IMR-90 (cell line): ENCODE results near the gene ZNF366. TPM values are rescaled to one million over a fixed set of nuclear protein-coding genes. Genes with fewer than 3 reads are reported as not detected.

Experiments used
- ATAC-seq: fragments of 200-7000 bp; cut with Tn5 transposase; 2 replicates; pipeline ENCODE4 v1.9.1; 2020; ENCODE audit warnings: low read depth, mild to moderate bottlenecking, moderate library complexity
- BruUV-seq: library from RNA; stranded (reverse); fragments of 400-500 nt; replicated peaks from 2 replicates; lab custom pipeline; 2021; lab: Mats Ljungman, UMichigan
- CTCF ChIA-PET: fragments of 300-600 bp; formaldehyde crosslinking; extraction: SDS; loops from one replicate; lab custom pipeline; 2021; ENCODE audit warnings: antibody characterized with exemption; lab: Yijun Ruan, JAX
- POLR2A ChIA-PET: fragments of 300-600 bp; sonication (Branson Sonifier 250); formaldehyde crosslinking; loops from one replicate; lab custom pipeline; 2022; ENCODE audit warnings: antibody characterized with exemption; ENCODE audit not compliant: unreplicated experiment; lab: Charles Lee
- DNase-seq: peaks from one replicate; pipeline ENCODE4 v3.0.0; 2013
- H2AFZ ChIP-seq: replicated peaks from 2 replicates; pipeline ENCODE3; 2013; ENCODE audit warnings: low read length, mild to moderate bottlenecking; ENCODE audit not compliant: poor library complexity
- H2AK5ac ChIP-seq: 2 replicates; pipeline ENCODE4 v1.6.1; 2013; ENCODE audit warnings: low read depth, low read length, inconsistent platforms
- H2AK9ac ChIP-seq: replicated peaks from 2 replicates; pipeline ENCODE3; 2013; ENCODE audit warnings: mild to moderate bottlenecking, low read depth, low read length, moderate library complexity; ENCODE audit not compliant: poor library complexity
- H2BK120ac ChIP-seq: 2 replicates; pipeline ENCODE4 v1.6.1; 2013; ENCODE audit warnings: low read depth, low read length, inconsistent platforms
- H2BK15ac ChIP-seq: 3 replicates; pipeline ENCODE4 v1.6.1; 2013; ENCODE audit warnings: low read depth, low read length, inconsistent platforms
- H2BK20ac ChIP-seq: 2 replicates; pipeline ENCODE4 v1.6.1; 2013; ENCODE audit warnings: low read depth, mild to moderate bottlenecking, inconsistent platforms, low read length, moderate library complexity
- H2BK5ac ChIP-seq: 2 replicates; pipeline ENCODE4 v1.6.1; 2013; ENCODE audit warnings: mild to moderate bottlenecking, low read depth, low read length, inconsistent platforms; ENCODE audit not compliant: poor library complexity, severe bottlenecking
- H3K14ac ChIP-seq: replicated peaks from 2 replicates; pipeline ENCODE4 v1.6.1; 2013; ENCODE audit warnings: low read depth, low read length, inconsistent platforms
- H3K18ac ChIP-seq: 2 replicates; pipeline ENCODE4 v1.6.1; 2013; ENCODE audit warnings: low read depth, low read length, control low read depth
- H3K23ac ChIP-seq: 2 replicates; pipeline ENCODE4 v1.6.1; 2013; ENCODE audit warnings: low read depth, low read length, inconsistent platforms
- H3K27ac ChIP-seq: 2 replicates; pipeline ENCODE4 v1.5.1; 2013; ENCODE audit warnings: mild to moderate bottlenecking, control low read depth, low read length; ENCODE audit not compliant: insufficient read depth
- H3K27me3 ChIP-seq: 2 replicates; pipeline ENCODE4 v1.6.1; 2013; ENCODE audit warnings: low read length; ENCODE audit not compliant: control insufficient read depth, insufficient read depth
- H3K36me3 ChIP-seq: 2 replicates; pipeline ENCODE4 v1.6.1; 2013; ENCODE audit warnings: low read length, mixed read lengths; ENCODE audit not compliant: control insufficient read depth, insufficient read depth
- H3K4ac ChIP-seq: 2 replicates; pipeline ENCODE4 v1.6.1; 2013; ENCODE audit warnings: low read depth, low read length, inconsistent platforms
- H3K4me1 ChIP-seq: 2 replicates; pipeline ENCODE4 v1.6.1; 2013; ENCODE audit warnings: low read length, mixed read lengths; ENCODE audit not compliant: control insufficient read depth, insufficient read depth
- H3K4me2 ChIP-seq: 2 replicates; pipeline ENCODE4 v1.6.1; 2013; ENCODE audit warnings: low read depth, mild to moderate bottlenecking, control low read depth, low read length, moderate library complexity
- H3K4me3 ChIP-seq: 2 replicates; pipeline ENCODE4 v1.5.1; 2013; ENCODE audit warnings: low read depth, mild to moderate bottlenecking, control low read depth, low read length, moderate library complexity; ENCODE audit not compliant: insufficient read depth
- H3K56ac ChIP-seq: 2 replicates; pipeline ENCODE4 v1.6.1; 2013; ENCODE audit warnings: low read length, inconsistent platforms; ENCODE audit not compliant: insufficient read depth; ENCODE audit errors: extremely low read depth
- H3K79me1 ChIP-seq, 2 experiments: 2 replicates each; pipeline ENCODE4 v1.6.1; 2013; ENCODE audit warnings: low read length in 2 of 2, inconsistent platforms in 1 of 2, low read depth in 1 of 2
- H3K9ac ChIP-seq: 2 replicates; pipeline ENCODE4 v1.6.1; 2013; ENCODE audit warnings: low read depth, low read length, control low read depth
- H3K9me1 ChIP-seq: 2 replicates; pipeline ENCODE4 v1.6.1; 2013; ENCODE audit warnings: low read length, inconsistent platforms; ENCODE audit not compliant: insufficient read depth
- H3K9me3 ChIP-seq: 2 replicates; pipeline ENCODE4 v1.6.1; 2013; ENCODE audit warnings: low read length; ENCODE audit not compliant: control insufficient read depth, insufficient read depth
- H4K20me1 ChIP-seq: 2 replicates; pipeline ENCODE4 v1.6.1; 2013; ENCODE audit warnings: low read length, inconsistent platforms; ENCODE audit not compliant: insufficient read depth
- H4K5ac ChIP-seq: 2 replicates; pipeline ENCODE4 v1.6.1; 2013; ENCODE audit warnings: mild to moderate bottlenecking, low read depth, low read length, control low read depth
- H4K8ac ChIP-seq, 2 experiments: 2 replicates each; pipeline ENCODE4 v1.6.1; 2013; ENCODE audit warnings: low read depth in 2 of 2, low read length in 2 of 2, control low read depth in 1 of 2, inconsistent platforms in 1 of 2
- H4K91ac ChIP-seq: 2 replicates; pipeline ENCODE4 v1.6.1; 2013; ENCODE audit warnings: low read depth, low read length, inconsistent platforms; ENCODE audit not compliant: insufficient read depth
- BHLHE40 ChIP-seq: fragments of 150-350 bp; IDR thresholded peaks from 2 replicates; pipeline ENCODE4 v1.6.1; 2016; ENCODE audit warnings: mild to moderate bottlenecking, low read depth, low read length
- CEBPB ChIP-seq: IDR thresholded peaks from 2 replicates; pipeline ENCODE4 v1.6.1; 2012; ENCODE audit warnings: low read depth, low read length, improper control_type of control experiment
- CHD1 ChIP-seq: IDR thresholded peaks from 2 replicates; pipeline ENCODE4 v1.6.1; 2012; ENCODE audit warnings: low read depth, low read length, improper control_type of control experiment
- FOS ChIP-seq: fragments of 150-350 bp; IDR thresholded peaks from 2 replicates; pipeline ENCODE4 v1.6.1; 2016; ENCODE audit warnings: low read depth, low read length
- MXI1 ChIP-seq: IDR thresholded peaks from 2 replicates; pipeline ENCODE4 v1.6.1; 2012; ENCODE audit warnings: low read depth, mild to moderate bottlenecking, low read length, moderate library complexity, borderline replicate concordance
- NFE2L2 ChIP-seq: fragments of 150-350 bp; IDR thresholded peaks from 2 replicates; pipeline ENCODE4 v1.6.1; 2016; ENCODE audit warnings: low read depth, mild to moderate bottlenecking, low read length
- WGBS, 2 experiments: methylation state at CpG; one replicate each; pipeline versions ENCODE4 v1.1.5 to v1.1.7; 2013; ENCODE audit warnings: missing lambda C conversion rate in 2 of 2; ENCODE audit not compliant: insufficient read length in 1 of 2; ENCODE audit errors: extremely low coverage in 2 of 2; 5-methylcytosine and 5-hydroxymethylcytosine counted together
- dilution Hi-C: fragments of 300-500 bp; cut with HindIII; formaldehyde crosslinking; loops from one replicate; pipeline ENCODE4 v1.14.3; 2018; ENCODE audit warnings: low sequenced_read_pairs; ENCODE audit not compliant: unreplicated experiment
- in situ Hi-C: fragments of 300-500 bp; cut with MboI; formaldehyde crosslinking; loops from 3 replicates; pipeline ENCODE4 v1.14.3; 2019; ENCODE audit warnings: low sequenced_read_pairs, inconsistent platforms, mixed read lengths
- intact Hi-C: fragments of 100-400 bp; cut with micrococcal nuclease; formaldehyde crosslinking; loops from 2 replicates; pipeline ENCODE4 v1.10.0; 2022
- polyA plus RNA-seq, 3 experiments: library from polyadenylated mRNA; depleted of rRNA; stranded (reverse); fragments of >200 nt; gene quantifications; 2 replicates each; pipeline ENCODE4 v1.2.3, GENCODE V29; 2012; ENCODE audit warnings: low replicate concordance in 1 of 3
- total RNA-seq: library from RNA; depleted of rRNA; stranded (reverse); fragments of >200 nt; gene quantifications from 2 replicates; pipeline ENCODE4 v1.2.3, GENCODE V29; 2012
- TF ChIP-seq, protein P1 (sequence below): conservative IDR thresholded peaks from 2 replicates; pipeline ENCODE4 v1.5.1; 2012; ENCODE audit warnings: mild to moderate bottlenecking, low read depth, low read length, improper control_type of control experiment

The ZNF366 gene
- total and polyA plus RNA-seq, 2 of the 4 experiments (the other 2 are of a cell fraction) = not detected

DNA sequence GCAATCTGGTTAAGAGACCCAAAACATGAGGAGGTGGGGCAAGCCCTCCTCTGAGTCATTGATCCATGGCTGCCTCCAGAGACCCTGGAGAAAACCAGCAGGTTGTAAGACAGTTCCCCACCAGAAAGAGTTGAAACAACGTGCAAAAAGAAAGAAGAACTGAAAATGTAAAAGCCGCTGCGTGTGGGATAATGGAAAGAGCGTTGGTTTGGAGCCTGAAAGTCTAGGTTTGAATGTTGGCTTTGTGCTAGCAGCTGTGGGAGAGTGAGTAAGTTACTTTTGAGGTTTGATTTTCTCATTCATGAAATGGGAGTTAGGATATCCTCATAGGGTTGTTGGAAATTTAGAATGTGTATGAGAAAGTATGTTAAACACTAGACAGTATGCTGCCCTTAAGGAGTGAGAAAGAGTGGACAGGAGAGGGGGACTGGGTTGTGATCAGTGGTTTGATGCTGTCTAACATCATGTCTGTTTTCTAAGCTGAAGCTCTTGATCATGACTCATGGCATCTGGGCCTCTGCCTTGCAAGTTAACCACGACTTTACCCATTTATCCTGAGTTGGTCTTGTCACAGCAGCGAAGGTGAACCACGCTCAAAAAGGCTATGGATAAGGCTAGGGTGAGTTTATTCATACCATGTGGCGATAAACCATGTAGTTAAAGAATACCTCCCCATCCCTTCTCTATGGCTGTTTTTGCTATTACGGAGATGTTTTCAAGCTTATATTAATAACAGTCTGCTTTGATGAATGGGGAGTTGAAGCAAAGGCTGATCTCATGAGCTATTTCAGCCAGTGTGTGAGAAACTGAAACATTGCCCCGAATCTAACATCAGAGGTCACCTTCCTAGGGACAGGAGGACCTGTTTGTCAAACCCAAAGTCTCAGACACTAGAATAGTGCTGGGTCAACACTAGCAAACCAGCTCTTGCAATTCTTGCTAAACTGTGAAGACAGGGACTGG is 41.3 kb downstream of the ZNF366 start:
- no peak overlapping the region for H3K9ac ChIP-seq
- H2BK20ac ChIP-seq = no peak overlapping the region; the same call in 1 of the 2 replicates
- no peak overlapping the region for H3K23ac ChIP-seq
- H2AFZ ChIP-seq = no peak overlapping the region
- H3K56ac ChIP-seq = no peak overlapping the region
- no peak overlapping the region; the same call in 1 of the 2 replicates for H3K14ac ChIP-seq
- H2BK5ac ChIP-seq = no peak overlapping the region
- no peak overlapping the region for H4K91ac ChIP-seq
- ChIA-PET CTCF (interaction anchor here (0.8 to 1.0 kb wide), 2 partner anchors 28 to 88 kb away, joined by 3 read pairs; no protein-coding TSS in a partner anchor), POLR2A (no interaction called here)
- no TSS peak for BruUV-seq
- no peak overlapping the region for H3K27ac ChIP-seq
- H4K20me1 ChIP-seq = no peaks in the 10 kb centered on the region
- no peaks in the 10 kb centered on the region for H3K79me1 ChIP-seq
- H3K4me2 ChIP-seq = no peak overlapping the region
- dilution Hi-C loops = no loop called here
- H3K4me3 ChIP-seq = no peak overlapping the region
- no peak overlapping the region for H3K4ac ChIP-seq
- H3K4me1 ChIP-seq = peaks cover 6% of the 10 kb centered on the region; the same call in 1 of the 2 replicates
- no peak overlapping the region for H4K8ac ChIP-seq
- DNase-seq (peak; percentile 75), ATAC-seq (peak; percentile 35; the same call in 1 of the 2 replicates)
- no peak overlapping the region for H3K18ac ChIP-seq
- intact Hi-C loops = loop anchor here (5.0 kb wide), 1 partner anchor 36 kb away; no protein-coding TSS in a partner anchor
- no peaks in the 10 kb centered on the region for H3K36me3 ChIP-seq
- peaks cover 7% of the 10 kb centered on the region; the same call in 1 of the 2 replicates for H3K9me1 ChIP-seq
- TF ChIP-seq CEBPB (no peak), BHLHE40 (no peak), NFE2L2 (no peak), FOS (peak; percentile 28; the same call in 1 of the 2 replicates), CHD1 (no peak), MXI1 (no peak)
- TF ChIP-seq, protein P1, sequence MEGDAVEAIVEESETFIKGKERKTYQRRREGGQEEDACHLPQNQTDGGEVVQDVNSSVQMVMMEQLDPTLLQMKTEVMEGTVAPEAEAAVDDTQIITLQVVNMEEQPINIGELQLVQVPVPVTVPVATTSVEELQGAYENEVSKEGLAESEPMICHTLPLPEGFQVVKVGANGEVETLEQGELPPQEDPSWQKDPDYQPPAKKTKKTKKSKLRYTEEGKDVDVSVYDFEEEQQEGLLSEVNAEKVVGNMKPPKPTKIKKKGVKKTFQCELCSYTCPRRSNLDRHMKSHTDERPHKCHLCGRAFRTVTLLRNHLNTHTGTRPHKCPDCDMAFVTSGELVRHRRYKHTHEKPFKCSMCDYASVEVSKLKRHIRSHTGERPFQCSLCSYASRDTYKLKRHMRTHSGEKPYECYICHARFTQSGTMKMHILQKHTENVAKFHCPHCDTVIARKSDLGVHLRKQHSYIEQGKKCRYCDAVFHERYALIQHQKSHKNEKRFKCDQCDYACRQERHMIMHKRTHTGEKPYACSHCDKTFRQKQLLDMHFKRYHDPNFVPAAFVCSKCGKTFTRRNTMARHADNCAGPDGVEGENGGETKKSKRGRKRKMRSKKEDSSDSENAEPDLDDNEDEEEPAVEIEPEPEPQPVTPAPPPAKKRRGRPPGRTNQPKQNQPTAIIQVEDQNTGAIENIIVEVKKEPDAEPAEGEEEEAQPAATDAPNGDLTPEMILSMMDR = no peak
- in situ Hi-C loops = no loop called here
- H2AK9ac ChIP-seq = no peak overlapping the region
- 100% methylated on average over 3 of the region's 10 CpGs; no CpG with 5 or more reads in 1 of the 2 experiments for WGBS, 2 experiments
- no peak overlapping the region for H2AK5ac ChIP-seq
- H2BK120ac ChIP-seq = peak overlapping the region; percentile 25; the same call in 1 of the 2 replicates
- H3K9me3 ChIP-seq = no peaks in the 10 kb centered on the region
- H2BK15ac ChIP-seq = no peak overlapping the region
- no peak overlapping the region for H4K5ac ChIP-seq
- no peaks in the 10 kb centered on the region for H3K27me3 ChIP-seq
